HepG2 (cell line): Measurements from ENCODE around the gene ACD. TPM values are rescaled to one million over a fixed set of nuclear protein-coding genes. Genes with fewer than 3 reads are reported as not detected.
A peak's percentile ranks its signal among the peaks of the same experiment; 100 is the strongest.

ENCODE experiments used
- ELF4 ChIP-seq: sonication (generic); formaldehyde crosslinking; IDR thresholded peaks from 2 replicates; pipeline ENCODE4 v1.5.0; 2020; ENCODE audit warnings: missing genetic modification reagents, mild to moderate bottlenecking, moderate library complexity, borderline replicate concordance
- ETV6 ChIP-seq: sonication (generic); formaldehyde crosslinking; conservative IDR thresholded peaks from 2 replicates; pipeline ENCODE4 v1.4.0; 2020; ENCODE audit warnings: missing genetic modification reagents
- FOXA1 ChIP-seq, 2 experiments: fragments of 450-650 bp in 1 of 2; sonication (generic) in 1 of 2; formaldehyde crosslinking in 1 of 2; IDR thresholded peaks; 2 replicates each; pipeline versions ENCODE4 v1.4.0 to v1.6.1; 2016 to 2020; ENCODE audit warnings: missing genetic modification reagents in 1 of 2
- GATAD1 ChIP-seq: IDR thresholded peaks from 2 replicates; pipeline ENCODE4 v1.6.1; 2016; ENCODE audit warnings: missing genetic modification reagents, missing compliant biosample characterization
- IKZF4 ChIP-seq: sonication (generic); formaldehyde crosslinking; IDR thresholded peaks from 2 replicates; pipeline ENCODE4 v1.5.1; 2020; ENCODE audit warnings: borderline replicate concordance, mild to moderate bottlenecking, low read depth, missing genetic modification reagents; ENCODE audit errors: not compliant biosample characterization
- KDM1A ChIP-seq: IDR thresholded peaks from 2 replicates; pipeline ENCODE4 v1.6.1; 2016; ENCODE audit warnings: missing compliant biosample characterization
- MATR3 ChIP-seq: sonication (generic); formaldehyde crosslinking; IDR thresholded peaks from 2 replicates; pipeline ENCODE4 v1.4.0; 2020; ENCODE audit warnings: missing genetic modification reagents
- MZF1 ChIP-seq: sonication (generic); formaldehyde crosslinking; IDR thresholded peaks from 2 replicates; pipeline ENCODE4 v1.8.1; 2023; ENCODE audit warnings: mild to moderate bottlenecking, missing genetic modification reagents, borderline replicate concordance
- NAIF1 ChIP-seq: sonication (generic); formaldehyde crosslinking; IDR thresholded peaks from 2 replicates; pipeline ENCODE4 v1.5.0; 2020; ENCODE audit warnings: mild to moderate bottlenecking, missing genetic modification reagents, borderline replicate concordance
- RELA ChIP-seq: sonication (generic); formaldehyde crosslinking; IDR thresholded peaks from 2 replicates; pipeline ENCODE4 v1.4.0; 2020; ENCODE audit warnings: missing genetic modification reagents
- RFX5 ChIP-seq: IDR thresholded peaks from 2 replicates; pipeline ENCODE4 v1.6.1; 2011; ENCODE audit warnings: low read depth, low read length, improper control_type of control experiment
- SNRNP70 ChIP-seq: fragments of 200-400 bp; formaldehyde crosslinking; IDR thresholded peaks from 2 replicates; pipeline ENCODE4 v1.6.1; 2017; ENCODE audit warnings: mild to moderate bottlenecking, low read depth, low read length, moderate library complexity
- TBL1XR1 ChIP-seq: fragments of 150-350 bp; IDR thresholded peaks from 2 replicates; pipeline ENCODE4 v1.6.1; 2014; ENCODE audit warnings: borderline replicate concordance, low read length; ENCODE audit not compliant: partially characterized antibody
- THAP11 ChIP-seq: IDR thresholded peaks from 2 replicates; pipeline ENCODE4 v1.6.1; 2016; ENCODE audit warnings: missing biosample characterization, missing genetic modification reagents
- ZKSCAN5 ChIP-seq: sonication (generic); formaldehyde crosslinking; IDR thresholded peaks from 2 replicates; pipeline ENCODE4 v1.5.1; 2020; ENCODE audit warnings: mild to moderate bottlenecking, missing genetic modification reagents
- ZNF354B ChIP-seq: sonication (generic); formaldehyde crosslinking; IDR thresholded peaks from 2 replicates; pipeline ENCODE4 v1.8.0; 2022; ENCODE audit warnings: mild to moderate bottlenecking, missing genetic modification reagents
- ZNF441 ChIP-seq: sonication (generic); formaldehyde crosslinking; IDR thresholded peaks from 2 replicates; pipeline ENCODE4 v1.7.0; 2021; ENCODE audit warnings: missing genetic modification reagents, borderline replicate concordance
- ZNF468 ChIP-seq: sonication (generic); formaldehyde crosslinking; IDR thresholded peaks from 2 replicates; pipeline ENCODE4 v1.8.0; 2022; ENCODE audit warnings: mild to moderate bottlenecking, moderate library complexity, missing genetic modification reagents
- ZNF510 ChIP-seq: sonication (generic); formaldehyde crosslinking; IDR thresholded peaks from 2 replicates; pipeline ENCODE4 v1.4.0; 2020; ENCODE audit warnings: low read depth, mild to moderate bottlenecking, missing genetic modification reagents
- ZNF709 ChIP-seq: sonication (generic); formaldehyde crosslinking; IDR thresholded peaks from 2 replicates; pipeline ENCODE4 v1.5.0; 2020; ENCODE audit warnings: mild to moderate bottlenecking, missing genetic modification reagents
- ZNF788 ChIP-seq: sonication (generic); formaldehyde crosslinking; IDR thresholded peaks from 2 replicates; pipeline ENCODE4 v1.5.0; 2020; ENCODE audit warnings: mild to moderate bottlenecking, missing genetic modification reagents, borderline replicate concordance
- ZNF850 ChIP-seq: sonication (generic); formaldehyde crosslinking; conservative IDR thresholded peaks from 2 replicates; pipeline ENCODE4 v1.9.0; 2021; ENCODE audit warnings: mild to moderate bottlenecking, missing genetic modification reagents
- ZNF883 ChIP-seq: sonication (generic); formaldehyde crosslinking; IDR thresholded peaks from 2 replicates; pipeline ENCODE4 v1.5.1; 2020; ENCODE audit warnings: mild to moderate bottlenecking, missing genetic modification reagents; ENCODE audit errors: not compliant biosample characterization
- polyA plus RNA-seq, 8 experiments: library from polyadenylated mRNA; depleted of rRNA in 3 of 8; stranded (reverse) in 7 of 8; unstranded in 1 of 8; fragments of >200 nt; fragmentation: Illumina TruSeq in 4 of 8; extraction: Trizol in 4 of 8; gene quantifications; 2 replicates each; pipeline versions ENCODE4 v1.2.1 to v1.2.3, GENCODE V29; 2011 to 2016; ENCODE audit warnings: low read depth in 4 of 8, missing spikeins in 1 of 8, mixed read lengths in 1 of 8; ENCODE audit not compliant: insufficient read depth in 1 of 8
- total RNA-seq, 5 experiments: library from RNA; depleted of rRNA; stranded (reverse); fragments of >200 nt; fragmentation: Illumina TruSeq; extraction: Trizol; gene quantifications; 2 replicates each; pipeline ENCODE4 v1.2.3, GENCODE V29; 2016; ENCODE audit warnings: low read depth in 1 of 5
- TF ChIP-seq, protein P1 (sequence below): sonication (generic); formaldehyde crosslinking; IDR thresholded peaks from 2 replicates; pipeline ENCODE4 v1.4.0; 2020; ENCODE audit warnings: mild to moderate bottlenecking, missing genetic modification reagents
- TF ChIP-seq, protein P2 (sequence below): sonication (generic); formaldehyde crosslinking; IDR thresholded peaks from 2 replicates; pipeline ENCODE4 v1.4.0; 2020; ENCODE audit warnings: missing genetic modification reagents, borderline replicate concordance

Gene ACD
- total and polyA plus RNA-seq, 2 of the 13 experiments (the other 11 are each of a cell fraction or from before 2014, with no cell fraction given) = 32.6 to 38.3 TPM

DNA sequence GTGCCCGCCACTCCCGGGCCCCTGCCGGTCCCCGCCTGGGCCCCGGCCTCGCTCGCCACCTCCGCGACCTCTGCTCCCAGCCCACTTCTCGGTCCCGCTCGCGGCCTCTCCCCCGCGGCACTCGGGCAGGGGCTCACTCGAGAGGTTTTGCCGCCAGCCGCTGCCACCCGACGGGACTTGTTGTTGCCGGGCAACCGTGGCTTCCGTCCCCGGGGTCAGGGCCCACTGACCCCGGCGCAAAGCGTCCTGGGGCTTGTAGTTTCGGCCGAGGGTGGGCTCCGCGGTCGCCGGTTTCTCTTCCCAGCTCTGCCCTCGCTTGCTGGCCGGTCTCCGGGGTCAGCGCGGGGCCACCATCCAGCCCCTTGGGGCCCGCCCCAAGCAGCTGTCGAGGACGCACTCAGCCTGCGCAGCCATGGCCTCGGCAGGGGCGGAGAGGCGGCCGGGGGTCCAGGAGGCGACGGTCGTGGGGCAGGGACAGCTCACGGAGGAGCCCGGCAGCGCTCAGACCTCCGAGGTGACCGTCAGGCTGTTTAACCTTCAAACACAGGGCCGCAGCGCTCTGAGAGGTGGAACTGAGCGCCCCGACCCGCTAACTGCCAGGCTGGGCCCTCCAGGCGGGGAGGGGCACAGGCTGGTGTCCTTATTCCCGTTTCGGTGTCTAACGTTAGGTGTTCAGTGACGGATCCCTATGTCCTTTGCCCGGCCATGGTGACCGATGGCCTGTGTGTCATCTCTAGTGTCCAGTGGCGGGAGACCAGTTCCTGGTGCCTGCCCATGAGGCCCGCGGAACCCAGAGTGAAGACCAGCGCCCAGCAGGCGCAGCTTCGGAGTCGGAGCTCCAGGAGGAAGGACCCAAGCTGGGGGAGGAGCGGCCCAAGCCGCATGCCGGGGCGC, 6.7 kb upstream of the ACD start, which contains the start of the genes C16orf86 and ENKD1 (continued):
- TF ChIP-seq IKZF4 (CRISPR knock-in tag) (peak; percentile 76), SNRNP70 (no peak), RELA (CRISPR knock-in tag) (0 out of 2 replicates have a peak, but pooled peaks have one; percentile 16), ZNF510 (CRISPR knock-in tag) (no peak), KDM1A (CRISPR knock-in tag) (0 out of 2 replicates have a peak, but pooled peaks have one; percentile 6), MATR3 (peak; percentile 12; the same call in 1 of the 2 replicates), ZNF788 (CRISPR knock-in tag) (no peak; the same call in 1 of the 2 replicates), NAIF1 (CRISPR knock-in tag) (peak; percentile 17; the same call in 1 of the 2 replicates), GATAD1 (CRISPR knock-in tag) (peak; percentile 79; the same call in 1 of the 2 replicates), TBL1XR1 (no peak), ZNF354B (CRISPR knock-in tag) (0 out of 2 replicates have a peak, but pooled peaks have one; percentile 65), ZNF441 (CRISPR knock-in tag) (peak; percentile 70; the same call in 1 of the 2 replicates), THAP11 (CRISPR knock-in tag) (peak; percentile 98), ETV6 (CRISPR knock-in tag) (peak; percentile 6; the same call in 1 of the 2 replicates), FOXA1 (IDR thresholded peaks at IDR 0.05) (no peak), FOXA1 (CRISPR knock-in tag; IDR thresholded peaks at IDR 0.05) (no peak), RFX5 (no peak), ZKSCAN5 (CRISPR knock-in tag) (no peak; the same call in 1 of the 2 replicates), ZNF468 (CRISPR knock-in tag) (0 out of 2 replicates have a peak, but pooled peaks have one; percentile 49), MZF1 (CRISPR knock-in tag) (no peak), ZNF883 (peak; percentile 57), ZNF709 (CRISPR knock-in tag) (no peak; the same call in 1 of the 2 replicates), ELF4 (CRISPR knock-in tag) (no peak; the same call in 1 of the 2 replicates), ZNF850 (CRISPR knock-in tag) (0 out of 2 replicates have a peak, but pooled peaks have one; percentile 79)
- TF ChIP-seq, protein P1, sequence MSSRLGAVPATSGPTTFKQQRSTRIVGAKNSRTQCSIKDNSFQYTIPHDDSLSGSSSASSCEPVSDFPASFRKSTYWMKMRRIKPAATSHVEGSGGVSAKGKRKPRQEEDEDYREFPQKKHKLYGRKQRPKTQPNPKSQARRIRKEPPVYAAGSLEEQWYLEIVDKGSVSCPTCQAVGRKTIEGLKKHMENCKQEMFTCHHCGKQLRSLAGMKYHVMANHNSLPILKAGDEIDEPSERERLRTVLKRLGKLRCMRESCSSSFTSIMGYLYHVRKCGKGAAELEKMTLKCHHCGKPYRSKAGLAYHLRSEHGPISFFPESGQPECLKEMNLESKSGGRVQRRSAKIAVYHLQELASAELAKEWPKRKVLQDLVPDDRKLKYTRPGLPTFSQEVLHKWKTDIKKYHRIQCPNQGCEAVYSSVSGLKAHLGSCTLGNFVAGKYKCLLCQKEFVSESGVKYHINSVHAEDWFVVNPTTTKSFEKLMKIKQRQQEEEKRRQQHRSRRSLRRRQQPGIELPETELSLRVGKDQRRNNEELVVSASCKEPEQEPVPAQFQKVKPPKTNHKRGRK (CRISPR knock-in tag) = no peak
- TF ChIP-seq, protein P2, sequence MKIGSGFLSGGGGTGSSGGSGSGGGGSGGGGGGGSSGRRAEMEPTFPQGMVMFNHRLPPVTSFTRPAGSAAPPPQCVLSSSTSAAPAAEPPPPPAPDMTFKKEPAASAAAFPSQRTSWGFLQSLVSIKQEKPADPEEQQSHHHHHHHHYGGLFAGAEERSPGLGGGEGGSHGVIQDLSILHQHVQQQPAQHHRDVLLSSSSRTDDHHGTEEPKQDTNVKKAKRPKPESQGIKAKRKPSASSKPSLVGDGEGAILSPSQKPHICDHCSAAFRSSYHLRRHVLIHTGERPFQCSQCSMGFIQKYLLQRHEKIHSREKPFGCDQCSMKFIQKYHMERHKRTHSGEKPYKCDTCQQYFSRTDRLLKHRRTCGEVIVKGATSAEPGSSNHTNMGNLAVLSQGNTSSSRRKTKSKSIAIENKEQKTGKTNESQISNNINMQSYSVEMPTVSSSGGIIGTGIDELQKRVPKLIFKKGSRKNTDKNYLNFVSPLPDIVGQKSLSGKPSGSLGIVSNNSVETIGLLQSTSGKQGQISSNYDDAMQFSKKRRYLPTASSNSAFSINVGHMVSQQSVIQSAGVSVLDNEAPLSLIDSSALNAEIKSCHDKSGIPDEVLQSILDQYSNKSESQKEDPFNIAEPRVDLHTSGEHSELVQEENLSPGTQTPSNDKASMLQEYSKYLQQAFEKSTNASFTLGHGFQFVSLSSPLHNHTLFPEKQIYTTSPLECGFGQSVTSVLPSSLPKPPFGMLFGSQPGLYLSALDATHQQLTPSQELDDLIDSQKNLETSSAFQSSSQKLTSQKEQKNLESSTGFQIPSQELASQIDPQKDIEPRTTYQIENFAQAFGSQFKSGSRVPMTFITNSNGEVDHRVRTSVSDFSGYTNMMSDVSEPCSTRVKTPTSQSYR = peak; percentile 42; the same call in 1 of the 2 replicates
